OCI-M2 (cell line): ENCODE measurements around the gene KCNQ1OT1.

Source experiments
- DNase-seq: peaks from one replicate; lab custom pipeline; 2025; ENCODE audit not compliant: unreplicated experiment; lab: John Stamatoyannopoulos, UW

Gene KCNQ1OT1

DNA sequence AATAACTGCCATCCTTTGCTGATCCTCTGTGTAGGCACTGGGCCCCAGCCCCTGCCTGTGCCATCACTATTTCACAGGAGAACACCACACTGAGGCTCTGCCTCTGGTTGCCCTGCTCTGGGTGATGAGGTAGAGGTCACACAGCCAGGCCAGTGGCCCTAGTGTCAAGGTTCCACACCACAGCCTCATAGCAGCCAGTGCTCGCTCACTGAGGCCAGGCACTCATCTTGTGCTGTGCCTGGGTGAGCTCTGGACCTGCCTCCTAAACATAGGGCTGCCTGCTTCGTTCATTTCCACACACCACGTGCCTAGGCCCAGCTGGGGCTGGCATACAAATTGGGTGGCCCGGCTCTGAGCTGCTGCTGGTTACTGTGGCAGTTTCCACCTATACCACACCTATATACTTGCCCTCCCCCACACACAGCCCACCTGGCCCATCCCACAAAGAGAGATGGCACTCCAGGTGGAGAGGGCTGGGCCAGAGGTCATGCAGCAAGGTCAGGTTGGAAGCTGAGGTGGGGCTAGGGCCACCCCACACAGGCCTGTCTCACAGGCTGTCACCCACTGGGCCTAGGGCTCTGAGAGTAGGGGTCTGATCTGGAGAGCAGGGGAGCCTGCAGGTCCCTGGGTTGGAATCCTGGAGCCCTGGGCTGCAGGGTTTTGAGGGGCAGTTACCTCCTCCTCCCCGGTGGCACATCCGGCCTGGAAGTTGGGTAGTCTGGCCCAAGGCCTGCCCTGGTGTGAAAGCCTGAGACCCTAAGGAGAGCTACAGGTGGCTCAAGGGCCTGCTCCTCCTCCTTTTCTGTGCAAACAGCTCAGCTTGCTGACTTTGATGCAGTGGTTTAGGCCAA lies 11.2 kb downstream of the KCNQ1OT1 start:
- DNase-seq, result no peak

DNA sequence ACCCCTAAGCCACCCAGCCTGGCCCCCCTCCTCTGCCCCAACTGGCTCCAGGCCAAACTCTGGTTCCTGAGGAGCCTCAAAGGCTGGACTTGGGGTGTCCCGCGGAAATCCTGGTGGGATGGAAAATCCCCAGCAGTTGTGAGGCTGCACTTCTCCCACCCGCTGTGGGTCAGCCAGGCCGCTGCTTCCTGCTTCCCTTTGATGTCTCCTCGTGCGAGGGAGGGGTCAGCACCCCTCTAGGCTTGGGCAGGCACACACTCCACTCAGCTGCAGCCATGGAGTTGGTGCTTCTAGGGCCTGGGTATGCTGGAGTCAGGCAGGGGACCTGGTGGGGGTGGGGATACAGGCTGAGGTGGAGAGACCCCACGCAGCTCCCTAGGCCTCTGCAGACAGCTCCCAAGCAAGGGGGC lies 12.0 kb downstream of the KCNQ1OT1 start:
- DNase-seq, result no peak

DNA sequence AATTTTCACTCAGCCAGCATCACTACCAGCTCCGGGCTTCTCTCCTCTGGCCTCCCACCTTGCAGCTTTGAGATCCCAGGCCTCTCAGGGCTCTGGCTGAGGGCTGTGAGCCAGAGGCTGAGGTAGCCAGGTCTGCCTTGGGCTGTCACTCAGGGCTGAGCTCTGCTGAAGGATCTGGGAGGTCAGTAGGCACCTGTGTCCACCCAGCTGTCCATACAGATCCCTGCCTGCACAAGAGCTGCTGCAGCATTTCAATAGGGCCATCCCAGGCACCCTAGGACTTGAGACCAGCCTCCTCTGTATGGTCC lies 12.6 kb downstream of the KCNQ1OT1 start:
- no peak for DNase-seq

DNA sequence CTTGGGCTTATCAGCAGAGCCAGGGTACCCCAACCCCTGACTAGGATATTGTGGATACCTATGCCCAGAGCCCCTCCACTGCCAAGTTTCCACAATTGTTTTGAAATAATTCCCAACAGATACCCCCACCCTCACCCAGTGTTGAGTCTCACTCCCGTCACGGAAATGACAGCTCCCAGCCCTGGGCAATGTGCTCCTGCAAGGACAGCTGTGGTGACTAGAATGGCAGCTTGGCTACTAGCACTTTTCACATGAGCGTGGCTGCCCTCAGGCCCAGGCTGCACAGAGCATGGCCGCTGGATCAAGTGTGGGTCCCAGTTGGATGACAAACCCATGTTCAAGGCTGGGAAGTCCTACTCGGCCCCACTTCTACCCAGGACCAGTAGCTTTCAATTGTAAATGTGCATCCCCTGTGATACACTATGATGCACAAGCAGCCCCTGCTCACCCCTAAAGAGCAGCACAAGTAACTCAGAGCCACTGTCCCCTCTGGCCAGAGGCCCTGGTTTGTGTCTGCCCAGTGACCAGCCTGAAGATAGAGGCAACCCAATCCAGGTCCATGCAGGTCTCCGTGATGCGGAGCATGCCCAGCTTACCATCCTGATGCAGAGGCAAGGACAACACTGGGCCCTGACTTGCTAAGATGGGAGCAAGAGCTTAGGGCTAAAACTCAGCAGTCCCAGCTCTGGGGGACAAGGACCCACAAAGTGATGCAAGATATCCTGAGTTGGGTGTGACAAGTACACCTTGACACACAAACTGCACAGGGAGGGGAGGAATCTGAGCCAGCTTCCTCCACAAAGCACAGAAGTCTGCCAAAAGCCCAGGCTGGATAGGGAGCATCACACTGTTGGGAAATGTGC lies 13.2 kb downstream of the KCNQ1OT1 start:
- no peak for DNase-seq

DNA sequence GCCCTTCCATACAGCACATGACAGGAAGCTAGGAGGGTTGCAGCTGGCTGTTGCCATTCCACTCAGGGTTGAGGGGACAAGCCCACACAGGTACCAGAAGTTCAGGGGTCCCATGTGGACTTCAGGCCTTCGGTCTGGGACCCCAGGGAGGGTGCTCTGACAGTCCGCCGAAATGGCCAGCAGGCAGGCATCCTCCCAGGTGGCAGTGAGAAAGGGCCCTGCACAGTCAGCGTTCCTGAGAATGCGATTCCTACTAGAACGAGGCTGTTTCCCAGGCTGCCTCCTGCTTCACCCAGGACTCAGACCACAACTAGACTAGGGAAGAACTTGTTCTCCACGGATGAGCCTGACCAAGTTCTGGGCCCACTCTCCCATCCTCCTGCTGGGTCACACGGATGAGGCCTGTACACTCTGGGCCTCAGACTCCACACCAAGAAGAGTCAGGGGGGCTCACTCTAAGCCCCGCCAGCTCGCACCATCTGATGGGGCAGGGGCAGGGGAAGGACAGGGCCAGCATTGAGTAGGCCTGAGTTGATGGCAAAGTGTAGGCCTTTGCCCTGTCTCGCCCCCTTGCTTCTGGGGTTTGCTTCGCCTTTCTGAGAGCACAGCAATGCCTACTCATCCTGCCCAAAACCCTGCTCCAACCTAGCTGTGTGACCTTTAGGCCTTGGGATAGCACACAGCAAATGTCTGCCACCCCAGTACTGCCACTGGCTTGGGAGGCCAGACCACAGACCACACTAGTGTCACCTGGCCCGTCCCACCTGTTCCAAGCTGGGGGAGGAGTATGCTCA lies 14.0 kb downstream of the KCNQ1OT1 start:
- DNase-seq, result no peak

DNA sequence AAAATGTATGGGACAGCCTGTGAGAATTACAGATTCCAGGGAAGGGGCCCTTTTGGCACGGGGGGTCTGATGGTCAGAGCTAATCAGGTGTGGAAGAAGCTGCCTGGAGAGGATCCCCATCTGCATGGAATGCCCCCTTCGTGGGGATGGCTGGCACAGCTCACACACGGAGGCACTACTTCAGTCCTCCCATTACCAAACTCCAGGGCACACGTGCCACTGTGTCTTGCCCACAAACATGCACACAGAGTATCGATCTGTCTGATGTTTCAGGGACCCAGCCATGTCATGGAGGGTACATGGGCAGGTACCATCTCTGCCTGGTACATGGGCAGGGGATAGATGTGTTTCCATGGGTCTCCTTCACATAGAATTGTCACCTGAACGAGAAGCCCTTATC lies 14.7 kb downstream of the KCNQ1OT1 start:
- DNase-seq, result no peak

DNA sequence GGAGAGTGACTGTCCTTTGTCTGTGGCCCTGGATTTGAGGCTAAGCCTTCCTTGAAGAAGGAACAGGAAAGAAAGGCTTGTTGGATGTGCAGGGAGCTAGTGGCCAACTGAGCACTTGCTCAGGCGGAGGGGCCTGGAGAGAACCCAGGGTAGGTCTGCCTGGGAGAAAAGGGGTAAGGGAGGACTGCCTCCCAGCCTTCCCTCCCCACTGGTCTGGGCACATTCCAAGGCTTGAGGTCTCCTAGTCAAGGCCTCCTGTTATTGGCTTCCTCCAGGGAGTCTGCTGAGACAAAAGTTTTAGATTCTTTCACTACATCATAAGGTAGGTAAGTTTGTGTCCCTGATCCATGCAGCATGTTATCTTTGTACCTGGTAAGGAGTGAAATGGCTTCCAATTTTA lies 15.2 kb downstream of the KCNQ1OT1 start:
- DNase-seq, result no peak

DNA sequence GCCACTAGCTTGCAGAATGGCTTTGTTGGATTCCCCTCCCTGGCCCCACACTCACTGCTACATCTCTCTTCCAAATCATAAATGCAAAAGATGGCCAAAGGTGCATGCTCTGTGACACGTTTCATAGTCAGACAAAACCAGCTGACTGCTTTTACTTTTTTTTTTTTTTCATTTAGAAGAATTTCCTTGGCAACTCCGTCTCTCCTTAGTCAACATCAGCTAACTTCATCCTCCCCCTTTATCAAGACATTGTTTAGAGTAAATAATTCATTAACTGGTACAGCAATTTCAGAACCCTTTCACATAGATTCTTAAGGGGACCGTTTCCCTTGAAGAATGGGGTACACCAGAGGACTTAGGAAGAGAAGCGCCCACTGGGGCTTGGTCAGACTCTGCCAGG lies 16.0 kb downstream of the KCNQ1OT1 start:
- DNase-seq, result no peak

DNA sequence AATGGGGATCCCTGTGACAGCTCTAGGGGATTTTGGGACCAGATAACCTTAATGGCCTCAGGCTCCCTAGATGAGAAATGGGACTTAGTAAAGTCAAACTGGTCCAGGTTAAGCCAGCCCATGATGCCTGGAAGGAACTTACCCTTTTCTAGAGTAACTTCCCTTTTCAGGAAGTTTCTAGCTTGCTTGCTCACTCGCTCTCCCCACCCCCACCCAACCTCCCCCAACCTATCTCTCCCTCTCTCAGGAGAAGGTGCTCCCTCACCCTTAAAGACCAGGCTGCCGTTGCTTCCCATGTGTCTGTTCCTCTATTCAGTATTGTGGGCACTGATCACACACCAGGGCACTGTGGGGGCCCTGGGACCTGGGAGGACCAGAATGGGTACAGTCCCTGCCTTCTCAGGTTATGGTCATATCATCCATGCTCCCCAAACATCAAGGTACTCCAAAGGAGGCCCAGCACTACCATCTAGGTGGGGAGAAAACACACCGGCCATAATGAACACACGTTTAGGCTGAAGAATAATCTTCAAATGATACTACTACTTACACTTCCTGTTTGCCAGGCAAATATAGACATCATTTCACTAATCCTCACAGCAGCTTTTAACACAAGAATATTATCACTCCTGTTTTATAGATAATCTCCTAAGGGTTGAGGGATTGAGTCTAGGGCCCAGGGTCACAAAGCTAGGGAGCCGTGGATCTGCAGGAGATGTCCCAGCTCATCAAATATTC lies 18.2 kb downstream of the KCNQ1OT1 start:
- no peak for DNase-seq

DNA sequence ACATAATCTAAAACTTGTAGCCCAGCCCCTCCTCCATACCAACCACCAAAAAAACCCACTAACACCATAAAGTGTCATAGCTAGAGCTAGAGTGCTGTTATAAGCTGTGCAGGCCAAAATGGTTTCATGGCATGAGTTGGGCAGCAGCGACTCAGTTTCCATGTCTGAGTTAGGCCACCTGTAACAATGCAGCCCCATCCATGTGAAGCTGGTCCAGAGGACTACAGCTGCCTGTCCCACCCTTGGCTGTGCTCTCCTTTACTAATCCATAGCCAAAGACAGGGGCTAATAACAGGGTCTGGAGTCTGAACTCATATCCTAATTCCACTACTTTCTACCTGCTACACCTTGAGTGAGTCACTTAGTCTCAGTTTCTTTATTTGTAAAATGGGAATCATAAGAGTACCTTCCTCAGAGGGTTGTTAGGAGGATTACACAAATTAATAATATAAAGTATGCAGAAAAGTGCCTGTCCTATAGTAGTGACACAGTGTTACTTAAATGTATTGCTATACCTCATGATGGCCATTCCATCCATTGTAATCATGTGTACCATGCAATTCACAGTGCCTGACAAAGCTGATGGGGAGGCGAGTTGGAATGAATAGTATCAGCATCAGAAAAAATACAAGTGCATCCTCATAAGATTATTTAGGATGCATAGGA lies 20.6 kb downstream of the KCNQ1OT1 start:
- DNase-seq, result no peak

DNA sequence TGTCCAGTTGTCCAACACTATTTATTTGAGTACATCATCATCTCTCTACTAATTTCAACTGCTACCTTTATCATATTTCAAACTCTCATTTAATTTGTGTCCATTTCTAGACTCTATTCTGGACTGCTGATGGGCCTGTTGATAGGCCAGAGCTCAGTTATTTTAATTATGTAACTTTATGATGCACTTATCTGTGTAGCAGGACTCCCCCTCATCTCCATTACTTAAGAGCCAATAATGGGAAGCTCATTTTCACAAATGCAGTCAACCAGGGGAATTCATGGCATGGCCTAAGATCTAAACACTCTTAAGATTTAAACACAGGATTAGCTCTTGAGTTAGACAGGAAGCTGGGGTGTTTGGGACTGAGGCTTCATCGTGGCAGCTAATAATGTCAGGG lies 21.4 kb downstream of the KCNQ1OT1 start:
- DNase-seq, result no peak

DNA sequence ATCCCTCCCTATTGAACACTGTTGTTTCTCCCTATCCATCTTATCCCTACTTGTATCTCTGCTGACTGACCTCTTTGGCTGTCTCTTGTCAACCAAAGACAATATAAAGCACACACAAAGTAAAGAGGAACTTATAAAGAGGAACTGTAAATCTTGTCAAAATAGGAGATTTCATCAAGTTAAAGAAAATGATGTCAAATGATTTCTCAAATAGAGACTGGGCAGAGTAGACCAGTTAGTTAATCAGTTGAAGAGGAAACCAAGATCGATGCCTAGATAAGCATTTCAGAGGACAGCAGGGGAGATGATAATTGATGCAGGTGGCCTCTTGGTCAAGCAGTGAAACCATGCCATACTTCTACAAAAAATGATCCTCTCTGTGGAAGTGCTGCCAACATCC lies 22.7 kb downstream of the KCNQ1OT1 start:
- no peak for DNase-seq

DNA sequence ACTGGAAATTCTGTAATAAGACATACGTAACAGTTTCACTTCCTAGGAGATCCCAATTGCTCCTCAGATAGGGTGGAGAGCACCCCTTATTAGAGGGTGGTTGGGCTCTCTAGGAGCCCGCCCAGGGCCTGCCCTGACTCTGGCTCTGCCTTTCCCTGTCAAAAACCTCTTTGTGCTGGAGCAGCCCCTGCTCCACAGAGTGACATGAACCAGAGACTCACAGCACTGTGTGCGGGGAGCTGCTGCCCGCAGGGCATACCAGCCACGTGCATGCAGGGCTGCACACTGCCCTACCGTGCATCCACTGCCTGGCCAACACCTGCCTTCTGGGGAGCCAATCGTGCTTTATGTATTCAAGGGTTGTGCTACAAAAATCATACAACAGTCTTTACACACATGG lies 24.3 kb downstream of the KCNQ1OT1 start:
- DNase-seq, result no peak

DNA sequence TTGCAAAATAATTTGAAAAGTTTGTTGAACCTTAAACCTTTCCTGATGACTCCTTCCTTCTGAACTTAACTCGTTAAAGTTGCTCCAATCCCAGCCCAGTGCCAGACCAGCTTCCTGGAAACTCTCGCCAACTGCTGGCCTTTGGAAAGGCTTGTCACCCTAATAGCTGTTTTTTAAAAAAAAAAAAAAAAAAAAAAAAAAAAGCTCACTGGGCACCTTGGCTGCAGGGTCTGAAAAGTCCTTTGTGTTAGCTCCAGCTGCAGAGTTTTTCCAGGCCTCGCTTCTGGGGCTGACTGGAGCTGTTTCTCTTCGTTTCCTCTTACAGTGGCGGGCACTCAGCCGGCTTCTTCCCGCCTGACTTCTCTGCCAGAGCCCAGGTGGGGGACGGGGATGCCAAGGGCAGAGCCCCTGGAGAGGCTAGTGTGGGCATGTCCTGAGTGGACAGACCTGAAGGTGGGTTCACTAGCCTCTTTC lies 25.1 kb downstream of the KCNQ1OT1 start:
- no peak for DNase-seq

DNA sequence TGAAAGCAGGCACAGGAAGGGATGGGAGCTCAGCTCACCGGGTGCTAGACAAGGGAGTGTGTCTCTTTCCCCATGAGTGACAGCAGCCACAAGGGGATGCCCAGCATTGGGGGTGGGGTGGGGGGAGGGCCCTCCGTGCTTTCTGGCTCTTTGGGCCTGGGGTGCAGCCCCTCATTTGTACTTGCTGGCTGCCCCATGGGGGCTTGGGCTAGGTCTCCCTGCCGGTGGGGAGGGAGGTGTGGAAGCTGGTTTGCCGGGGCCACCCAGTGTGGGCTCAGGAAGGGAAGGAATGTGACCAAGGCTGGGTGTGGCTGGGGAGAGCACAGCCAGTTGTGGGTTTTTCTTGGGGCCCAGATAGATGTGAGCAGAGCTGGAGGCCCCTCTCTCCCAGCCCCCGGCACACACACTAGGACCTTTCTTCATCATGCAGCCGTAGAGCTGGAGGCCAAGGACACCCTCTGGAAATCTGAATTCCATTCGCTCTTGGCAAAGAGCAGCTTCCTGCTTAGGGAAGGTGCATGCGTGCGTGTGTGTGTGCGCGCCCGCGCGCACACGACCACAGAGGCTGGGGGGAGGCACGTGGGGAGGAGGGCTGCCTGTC lies 25.8 kb downstream of the KCNQ1OT1 start:
- DNase-seq, result no peak

DNA sequence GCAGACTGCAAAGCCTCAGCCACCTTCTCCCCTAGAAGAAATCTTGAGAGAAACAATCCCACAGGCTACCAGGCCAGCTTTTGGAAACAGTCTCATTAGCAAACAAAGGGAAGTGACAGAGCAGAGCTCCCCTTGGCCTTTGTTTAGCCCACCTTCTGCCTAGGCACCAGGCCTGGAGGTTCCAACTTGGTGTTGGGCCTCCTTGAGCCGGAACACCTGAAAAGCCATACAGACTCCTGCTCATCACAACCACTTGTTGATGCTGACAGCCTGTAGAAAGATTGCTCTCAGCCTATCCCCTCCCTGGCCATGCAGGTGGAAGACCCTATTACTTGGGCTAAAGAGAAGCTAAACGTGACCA lies 26.6 kb downstream of the KCNQ1OT1 start:
- DNase-seq, result no peak

DNA sequence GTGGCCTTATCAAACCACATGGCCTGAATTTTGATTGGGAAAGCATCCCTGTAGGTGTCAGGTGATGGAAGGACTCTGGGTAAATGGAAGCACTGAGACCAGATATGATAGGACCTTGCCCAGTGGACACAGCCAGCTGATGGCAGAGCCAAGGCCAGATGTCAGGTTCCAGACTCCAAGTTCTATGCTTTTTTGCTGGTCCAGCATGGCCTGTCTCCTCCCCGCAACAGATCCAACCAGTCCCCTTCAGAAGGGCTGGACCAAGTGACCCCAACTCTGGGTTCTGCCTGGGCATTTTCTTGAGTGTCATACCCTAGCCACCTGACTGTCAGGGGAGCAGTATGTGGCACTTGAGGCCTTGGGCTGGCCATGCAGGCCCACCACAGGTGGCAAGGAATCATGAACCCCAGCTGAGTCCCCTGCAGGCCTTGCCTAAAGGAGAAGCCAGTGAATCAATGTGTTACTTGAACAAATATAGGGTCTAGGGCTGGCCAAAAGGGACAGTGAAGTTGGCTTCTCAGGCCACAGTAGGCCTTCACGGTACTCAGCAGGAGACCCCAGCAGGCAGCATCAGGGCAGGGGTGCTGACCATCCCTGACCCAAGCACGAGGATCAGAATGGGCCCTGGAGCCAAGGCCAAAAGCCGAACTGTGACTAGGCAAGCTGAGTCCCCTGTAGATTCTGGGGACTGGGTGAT lies 27.1 kb downstream of the KCNQ1OT1 start:
- no peak for DNase-seq

DNA sequence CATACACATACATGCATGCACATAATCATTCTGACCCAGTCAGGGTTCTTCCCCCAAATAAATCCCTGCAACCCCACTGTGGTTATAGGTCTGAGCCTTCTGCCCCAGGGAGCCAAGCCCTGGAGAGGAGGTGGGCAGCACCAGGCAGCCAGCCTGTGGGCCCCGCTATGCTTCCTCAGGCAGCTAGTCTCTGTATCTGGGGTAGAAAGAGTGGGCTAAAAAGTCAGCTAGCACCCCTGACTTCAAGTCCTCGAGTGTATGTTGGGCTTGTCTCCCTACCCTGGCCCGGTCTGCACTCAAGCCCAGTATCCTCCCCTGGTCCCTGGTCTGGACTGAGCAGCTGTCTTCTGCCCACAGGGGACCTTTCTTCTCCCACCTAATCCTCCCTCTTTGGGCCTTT lies 28.0 kb downstream of the KCNQ1OT1 start:
- no peak for DNase-seq

DNA sequence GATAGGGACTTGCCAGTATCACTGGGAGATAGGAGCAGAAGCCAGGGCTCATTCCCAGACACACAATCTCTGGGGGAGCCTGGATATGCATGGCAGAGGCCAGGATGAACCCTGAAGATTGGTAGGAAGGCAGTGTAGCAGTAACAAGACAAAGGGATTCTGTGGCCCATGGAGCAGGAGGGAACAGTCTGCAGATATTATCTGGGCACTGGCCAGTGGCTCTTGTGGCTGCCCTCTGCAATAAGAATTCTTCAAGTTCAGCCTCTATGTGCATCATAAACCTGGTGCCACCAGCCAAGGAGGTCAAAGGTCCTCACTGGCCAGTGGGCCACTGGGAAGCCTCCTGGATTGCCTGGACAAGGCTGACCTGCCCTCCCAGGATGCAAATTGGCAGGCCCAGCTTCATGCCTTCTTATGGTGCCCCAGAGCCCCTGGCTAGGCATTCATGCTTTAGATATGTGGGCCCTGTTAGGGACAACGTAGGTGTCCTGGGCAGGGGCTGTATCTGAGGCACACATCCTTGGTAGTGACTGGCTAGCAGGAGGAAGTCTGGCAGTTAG lies 29.2 kb downstream of the KCNQ1OT1 start:
- DNase-seq, result no peak
